ENCODE results near the gene TTC23.

DNA sequence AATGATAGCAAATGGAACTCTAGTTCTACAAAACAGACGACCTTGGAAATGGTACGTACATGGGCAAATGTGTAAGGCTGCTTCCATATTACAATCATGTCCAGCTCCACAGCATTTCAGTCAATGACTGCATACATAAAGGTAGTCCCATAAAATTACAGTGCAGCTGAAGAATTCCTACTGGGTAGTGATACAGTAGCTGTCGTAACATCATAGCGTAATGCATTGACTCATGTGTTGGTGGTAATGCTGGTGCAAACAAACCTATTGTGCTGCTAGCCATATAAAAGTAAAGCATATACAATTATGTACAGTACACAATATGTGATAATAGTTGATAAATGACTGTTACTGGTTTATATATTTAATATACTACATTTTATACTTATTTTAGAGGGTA, 18.5 kb downstream of the TTC23 start:
- TF ChIP-seq, protein P1, sequence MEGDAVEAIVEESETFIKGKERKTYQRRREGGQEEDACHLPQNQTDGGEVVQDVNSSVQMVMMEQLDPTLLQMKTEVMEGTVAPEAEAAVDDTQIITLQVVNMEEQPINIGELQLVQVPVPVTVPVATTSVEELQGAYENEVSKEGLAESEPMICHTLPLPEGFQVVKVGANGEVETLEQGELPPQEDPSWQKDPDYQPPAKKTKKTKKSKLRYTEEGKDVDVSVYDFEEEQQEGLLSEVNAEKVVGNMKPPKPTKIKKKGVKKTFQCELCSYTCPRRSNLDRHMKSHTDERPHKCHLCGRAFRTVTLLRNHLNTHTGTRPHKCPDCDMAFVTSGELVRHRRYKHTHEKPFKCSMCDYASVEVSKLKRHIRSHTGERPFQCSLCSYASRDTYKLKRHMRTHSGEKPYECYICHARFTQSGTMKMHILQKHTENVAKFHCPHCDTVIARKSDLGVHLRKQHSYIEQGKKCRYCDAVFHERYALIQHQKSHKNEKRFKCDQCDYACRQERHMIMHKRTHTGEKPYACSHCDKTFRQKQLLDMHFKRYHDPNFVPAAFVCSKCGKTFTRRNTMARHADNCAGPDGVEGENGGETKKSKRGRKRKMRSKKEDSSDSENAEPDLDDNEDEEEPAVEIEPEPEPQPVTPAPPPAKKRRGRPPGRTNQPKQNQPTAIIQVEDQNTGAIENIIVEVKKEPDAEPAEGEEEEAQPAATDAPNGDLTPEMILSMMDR (optimal IDR thresholded peaks at IDR 0.05 in 1 of 3, IDR thresholded peaks at IDR 0.05 in 1 of 3, conservative IDR thresholded peaks at IDR 0.05 in 1 of 3; ENCODE audit: extremely low read depth in 1 of 3, insufficient read depth in 2 of 3, low read length in 3 of 3) = no peak
- no peak for TF ChIP-seq EZH2 (IDR thresholded peaks at IDR 0.05; ENCODE audit: low read length)
